SIG-M5 treated with dmso at 0.1 percent for 504 hours (cell line): Measurements from ENCODE around the gene OSBPL10.

Experiments used
- DNase-seq: peaks from one replicate; lab custom pipeline; 2025; ENCODE audit not compliant: unreplicated experiment; lab: John Stamatoyannopoulos, UW

Gene OSBPL10

GRCh38 chr3:31750341-31750740, 230.7 kb downstream of the OSBPL10 start:
- no peak for DNase-seq

DNA sequence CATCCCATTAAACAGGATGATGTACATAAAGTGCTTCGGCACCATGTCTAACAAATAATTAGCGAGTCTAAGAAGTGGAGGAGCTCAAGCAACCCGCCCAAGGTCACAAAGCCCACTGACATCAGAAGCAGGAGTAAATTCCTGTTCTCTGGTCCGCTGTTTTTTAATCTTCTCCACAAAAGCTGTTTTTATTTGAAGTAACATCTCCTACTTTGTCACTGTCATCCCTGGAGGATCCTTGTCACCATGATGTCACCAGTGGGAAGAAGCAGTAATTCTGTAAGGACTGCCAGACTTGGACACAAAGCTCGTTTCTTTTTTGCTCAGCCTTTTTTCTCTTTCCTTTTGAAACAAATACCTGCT, 232.1 kb downstream of the OSBPL10 start:
- DNase-seq, result no peak

DNA sequence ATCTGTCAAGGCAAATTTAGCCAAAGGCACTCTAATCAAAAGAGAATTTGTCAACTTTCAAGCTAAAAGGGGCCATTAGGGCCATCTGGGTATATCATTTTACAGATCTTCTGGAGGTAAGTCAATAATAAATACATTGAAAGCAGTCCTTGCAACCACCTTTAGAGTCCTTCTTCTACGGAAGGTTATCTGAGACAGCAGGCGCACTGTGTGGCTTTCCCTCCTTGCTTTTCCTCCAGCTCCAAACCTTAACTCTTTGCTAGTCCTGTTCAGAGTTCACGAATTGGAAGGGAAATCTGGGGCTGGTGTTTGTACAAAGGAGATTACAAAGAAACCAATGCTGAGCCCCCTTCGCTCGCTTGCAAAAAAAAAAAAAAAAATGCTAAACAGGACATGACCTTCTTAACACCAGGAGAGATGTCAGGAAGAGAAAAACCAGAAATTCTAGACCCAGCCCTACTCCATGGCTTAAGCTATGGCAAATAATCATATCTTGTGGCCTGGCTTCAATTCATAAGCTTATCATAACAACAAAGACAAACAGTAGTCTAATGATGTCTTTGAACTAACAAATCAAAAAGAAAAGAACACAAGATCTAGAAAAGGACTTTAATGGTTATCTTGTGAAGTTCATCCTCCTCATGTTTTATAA, 232.7 kb downstream of the OSBPL10 start:
- no peak for DNase-seq

DNA sequence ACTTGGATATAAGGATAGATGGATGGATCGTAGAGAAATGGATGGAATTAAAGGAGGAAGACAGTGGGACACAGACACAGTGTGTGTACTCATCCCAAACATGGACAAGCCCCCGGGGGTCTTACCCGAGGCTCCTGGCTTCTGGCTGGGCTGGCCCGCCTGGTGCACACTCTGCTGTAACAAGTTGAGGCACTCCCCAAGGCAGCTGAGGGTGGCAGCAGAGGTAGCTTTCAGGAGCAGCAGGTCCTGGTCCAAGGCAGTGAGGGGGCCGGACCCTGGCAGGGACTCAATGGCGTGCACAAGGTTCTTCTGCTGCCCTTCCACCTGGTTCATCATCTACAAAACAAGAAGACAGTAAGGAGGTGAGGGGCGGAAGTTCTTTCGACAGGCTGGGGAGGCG, 233.3 kb downstream of the OSBPL10 start:
- no peak for DNase-seq

- no peak for DNase-seq
These were observed 236.1 kb downstream of the OSBPL10 start for GRCh38 chr3:31744913-31745312.

- DNase-seq, result no peak
These were observed 237.6 kb downstream of the OSBPL10 start for GRCh38 chr3:31743331-31744089.

GRCh38 chr3:31740397-31740796, 240.7 kb downstream of the OSBPL10 start:
- no peak for DNase-seq

GRCh38 chr3:31738412-31738811, 242.7 kb downstream of the OSBPL10 start:
- no peak for DNase-seq

- DNase-seq, result no peak
These were observed 245.4 kb downstream of the OSBPL10 start for GRCh38 chr3:31735667-31736066.

DNA sequence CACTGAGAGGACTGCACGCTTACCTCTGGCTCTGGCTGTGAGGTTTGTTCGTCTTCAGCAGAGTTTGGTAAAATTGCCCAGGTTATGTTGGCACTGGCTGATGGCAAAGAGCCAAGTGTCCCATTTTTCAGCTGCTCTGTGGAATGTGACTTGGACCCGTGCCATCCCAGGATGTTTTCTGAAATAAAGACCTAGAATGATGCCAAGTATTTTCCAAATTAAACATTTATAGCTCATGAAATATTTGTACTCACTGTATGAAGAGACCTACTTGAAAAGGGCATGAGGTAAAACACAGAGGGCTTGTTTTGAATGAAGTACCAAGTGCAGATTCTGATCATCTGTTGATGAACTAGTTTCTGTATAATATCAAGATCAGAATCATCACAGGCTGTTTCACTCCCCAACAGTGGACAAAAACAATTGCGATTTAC, 247.8 kb downstream of the OSBPL10 start:
- no peak for DNase-seq

DNA sequence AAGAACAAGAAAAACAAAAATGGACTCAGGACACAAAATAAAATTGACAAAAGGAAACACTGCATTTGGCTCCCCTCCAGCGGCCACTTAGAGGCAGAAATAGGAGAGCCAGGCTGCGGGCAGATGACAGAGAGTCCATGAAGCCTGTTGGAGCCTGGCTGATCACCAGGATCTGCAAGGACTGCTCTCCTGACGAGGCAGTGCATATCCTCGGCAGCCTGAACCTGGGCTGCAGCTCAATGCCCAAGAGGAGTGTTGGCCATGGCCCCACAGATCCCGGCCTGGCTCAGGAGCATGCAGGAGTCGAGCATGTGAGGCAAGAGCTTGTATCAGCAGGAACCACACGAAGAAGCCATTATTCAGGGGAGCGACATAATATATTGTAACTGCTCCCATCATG, 248.5 kb downstream of the OSBPL10 start:
- DNase-seq, result no peak

DNA sequence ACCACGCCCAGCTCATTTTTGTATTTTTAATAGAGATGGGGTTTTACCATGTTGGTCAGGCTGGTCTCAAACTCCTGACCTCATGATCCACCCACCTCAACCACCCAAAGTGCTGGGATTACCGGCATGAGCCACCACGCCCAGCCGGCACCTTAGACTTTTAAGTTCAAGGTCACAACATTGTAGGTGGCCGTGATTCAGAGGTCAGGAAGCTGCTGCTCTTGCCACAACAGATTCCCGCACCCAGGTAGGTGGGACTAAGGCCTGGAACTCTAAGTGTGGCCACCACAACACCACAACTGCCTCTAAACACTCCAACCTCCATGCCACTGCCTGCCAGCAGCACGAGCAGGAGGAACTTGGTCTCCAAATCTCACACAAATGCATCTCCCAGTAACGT, 251.5 kb downstream of the OSBPL10 start:
- DNase-seq, result no peak

DNA sequence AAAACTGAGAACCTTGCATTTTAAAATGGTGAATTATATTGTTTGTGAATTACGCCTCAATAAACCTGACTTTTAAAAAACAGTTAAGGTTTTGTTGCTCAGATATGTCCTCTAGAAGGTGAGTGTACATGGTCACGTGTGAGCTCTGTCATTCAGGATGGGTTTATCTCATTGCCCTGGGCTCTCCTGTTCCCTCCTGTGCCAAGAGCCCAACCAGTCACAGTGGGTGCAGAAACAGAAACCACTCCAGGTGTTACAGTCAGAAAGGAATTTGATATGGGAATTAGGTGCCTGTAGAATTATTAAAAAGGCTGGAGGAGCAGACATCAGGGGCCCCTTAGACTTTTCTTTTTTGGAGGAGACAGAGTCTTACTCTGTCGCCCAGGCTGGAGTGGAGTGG, 252.0 kb downstream of the OSBPL10 start:
- no peak for DNase-seq

DNA sequence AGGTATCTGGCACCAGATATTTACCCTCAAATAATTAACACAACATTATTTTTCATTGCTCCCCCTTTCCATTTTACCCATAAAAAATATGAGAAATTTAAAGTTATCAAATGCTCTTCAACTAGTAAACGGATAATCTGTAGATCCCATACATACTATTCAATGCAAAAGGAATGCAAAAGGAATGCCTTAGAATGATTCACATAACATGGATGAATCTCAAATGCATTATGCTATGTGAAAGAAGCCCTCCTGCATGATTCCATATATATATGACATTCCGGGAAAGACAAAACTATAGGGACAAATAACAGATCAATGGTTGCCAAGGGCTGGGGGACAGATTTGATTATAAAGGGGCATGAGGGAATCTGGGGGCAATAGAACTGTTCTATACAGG, 252.7 kb downstream of the OSBPL10 start:
- no peak for DNase-seq

DNA sequence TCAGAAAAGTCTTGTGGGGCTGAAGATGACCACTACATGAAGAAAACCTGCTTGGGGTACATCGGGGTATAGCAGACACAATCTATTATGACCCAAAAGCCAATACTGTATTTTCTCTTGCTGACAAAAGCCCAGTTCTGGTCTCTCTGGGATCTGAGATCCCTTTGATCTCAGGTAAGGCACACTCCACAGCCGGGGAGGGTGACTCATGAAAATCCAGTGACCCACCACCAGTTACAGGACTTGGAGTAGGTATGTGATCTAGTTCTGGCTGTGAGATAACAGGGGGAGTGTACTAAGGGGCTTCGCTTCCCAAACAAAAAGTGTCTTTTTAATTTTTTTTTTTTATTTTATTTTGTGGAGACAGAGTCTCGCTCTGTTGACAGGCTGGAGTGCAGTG, 255.1 kb downstream of the OSBPL10 start:
- no peak for DNase-seq

- DNase-seq, result no peak
These were observed 255.5 kb downstream of the OSBPL10 start for GRCh38 chr3:31725568-31725967.

DNA sequence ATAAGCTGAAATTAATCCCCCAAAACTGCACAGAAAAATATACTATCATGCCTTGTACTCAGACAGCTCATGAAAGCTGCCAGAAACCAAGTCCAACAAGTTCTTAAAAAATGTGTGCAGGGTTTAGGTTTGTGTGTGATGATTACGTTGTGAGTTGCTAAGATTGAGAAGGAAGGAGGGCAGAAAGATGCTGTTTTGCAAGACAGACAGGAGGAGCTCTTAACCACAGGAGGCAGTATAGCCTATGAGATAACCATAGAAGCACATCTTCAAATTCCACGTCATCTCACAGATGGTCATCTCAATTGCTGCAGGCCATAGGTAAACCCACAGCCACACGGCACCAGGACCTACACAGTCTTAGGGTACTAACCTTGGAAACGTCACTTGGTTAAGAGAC, 256.4 kb downstream of the OSBPL10 start:
- DNase-seq, result peak; percentile 75

DNA sequence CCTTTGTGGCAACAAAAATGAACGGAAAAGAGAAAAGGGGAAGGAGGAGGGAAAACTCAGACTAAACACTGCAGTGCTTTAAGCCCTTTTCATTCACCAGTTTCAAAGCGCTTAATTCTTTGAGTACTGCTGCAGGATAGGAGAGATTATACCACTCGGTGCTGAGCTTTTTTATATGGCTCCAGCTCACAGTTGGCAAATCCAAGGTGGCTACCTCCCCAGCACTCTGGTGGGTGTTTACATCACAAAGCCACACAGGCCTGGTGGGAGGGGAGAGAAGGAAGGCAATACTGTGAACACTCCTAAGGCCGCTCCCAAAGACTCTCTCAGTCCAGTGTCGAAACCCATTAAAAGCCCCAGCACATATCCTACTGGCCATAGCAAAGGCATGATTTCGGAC, 256.9 kb downstream of the OSBPL10 start:
- no peak for DNase-seq

DNA sequence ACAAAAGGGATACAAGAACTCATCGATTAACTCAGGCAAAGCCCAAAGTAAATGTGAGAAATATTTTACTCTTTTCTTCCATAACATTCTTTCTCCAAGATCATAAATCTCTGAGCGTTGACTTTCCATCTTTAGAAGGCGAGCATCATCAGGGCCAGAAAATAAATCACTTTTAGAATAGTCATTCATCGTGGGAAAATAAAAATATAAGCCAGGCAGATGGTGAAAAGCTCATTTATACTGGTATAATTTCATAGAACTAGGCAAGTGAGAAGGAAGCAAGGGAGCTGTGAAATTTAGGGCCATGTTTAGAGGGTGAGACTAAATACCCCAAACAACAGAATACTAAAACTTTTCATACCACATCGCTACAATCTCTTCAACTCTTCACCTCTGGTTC, 257.4 kb downstream of the OSBPL10 start:
- no peak for DNase-seq

DNA sequence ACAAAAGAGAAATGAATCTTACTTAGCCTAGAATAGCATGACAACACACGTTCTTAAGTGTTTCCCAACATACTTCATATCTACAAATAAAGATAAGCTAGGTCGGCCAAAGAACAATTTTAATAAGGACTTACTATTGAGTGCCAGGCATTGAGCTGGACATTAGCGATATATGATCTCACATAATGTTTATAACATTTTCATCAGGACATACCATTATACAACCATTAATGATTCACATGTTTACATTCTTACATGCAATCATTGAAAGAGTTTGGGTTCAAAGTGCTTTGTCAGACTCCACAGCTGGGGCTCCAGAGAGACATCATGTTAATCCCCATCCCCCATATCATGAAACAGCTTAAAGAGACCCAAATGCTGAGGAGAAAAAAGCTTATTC, 259.4 kb downstream of the OSBPL10 start:
- DNase-seq, result no peak

DNA sequence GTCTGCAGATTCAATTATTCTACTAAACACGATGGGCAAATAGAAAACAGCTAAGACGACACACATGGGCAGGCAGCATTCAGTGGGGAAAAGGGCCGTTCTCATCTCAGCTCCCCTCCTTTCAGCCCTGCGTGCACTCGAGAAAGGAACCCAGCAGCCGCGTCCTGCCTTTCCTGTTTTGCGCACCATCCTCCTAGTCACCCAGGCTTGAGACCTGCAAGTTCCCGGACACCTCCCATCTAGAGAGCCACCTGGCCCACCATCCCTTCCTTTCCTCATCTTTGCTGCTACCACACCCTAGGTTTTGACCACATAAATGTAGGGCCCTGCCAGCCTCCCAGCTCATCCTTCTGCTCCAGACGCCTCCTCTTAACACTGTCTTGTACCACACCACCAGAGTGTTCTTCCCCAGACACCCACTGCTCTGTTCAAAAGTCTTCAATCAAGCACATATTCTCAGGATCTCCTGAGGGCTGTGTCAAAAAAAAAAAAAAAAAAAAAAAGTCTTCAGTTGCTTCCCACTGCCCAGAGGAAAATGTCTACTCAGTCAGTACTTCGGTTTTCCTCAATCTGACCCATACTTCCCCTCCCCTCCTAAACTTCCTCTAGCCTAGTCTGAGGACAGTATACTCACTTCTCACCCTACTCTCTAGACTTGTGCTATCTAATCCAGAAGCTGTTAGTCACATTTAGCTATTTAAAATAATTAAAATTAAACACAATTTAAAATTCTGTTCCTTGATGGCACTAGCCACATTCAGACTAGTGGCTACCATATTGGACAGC, 266.4 kb downstream of the OSBPL10 start:
- no peak for DNase-seq

GRCh38 chr3:31713816-31714215, 267.2 kb downstream of the OSBPL10 start:
- DNase-seq, result peak; percentile 61
